GM19043 (cell line): Measurements from ENCODE around the gene XIRP2.
"Not testable (repeated sequence)": the region's sequence is repeated elsewhere in the genome, so short reads cannot be mapped to it uniquely, and the experiment has no call there.

Source experiments
- ATAC-seq: cut with Tn5 transposase; IDR thresholded peaks from one replicate; pipeline ENCODE4 v1.9.1; 2021; ENCODE audit warnings: low read depth; ENCODE audit not compliant: unreplicated experiment

The XIRP2 gene

DNA sequence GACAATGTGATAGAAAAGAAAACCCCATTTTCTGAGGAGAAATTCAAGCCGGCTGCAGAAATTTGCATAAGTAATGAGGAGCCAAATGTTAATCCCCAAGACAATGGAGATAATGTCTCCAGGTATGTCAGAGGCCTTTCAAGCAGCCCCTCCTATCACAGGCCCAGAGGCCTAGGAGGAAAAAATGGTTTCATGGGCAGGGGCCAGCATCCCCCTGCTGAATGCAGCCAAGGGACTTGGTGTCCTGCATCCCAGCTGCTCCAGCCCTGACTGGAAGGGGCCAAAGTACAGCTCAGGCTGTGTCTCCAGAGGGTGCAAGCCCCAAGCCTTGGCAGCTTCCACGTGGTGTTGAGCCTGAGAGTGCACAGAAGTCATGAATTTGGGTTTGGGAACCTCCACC is 380.0 kb downstream of the XIRP2 start:
- not testable (repeated sequence) for ATAC-seq

GRCh38 chr2:167271932-167272331 is 383.7 kb downstream of the XIRP2 start:
- no peak for ATAC-seq

GRCh38 chr2:167275046-167275445 is 386.8 kb downstream of the XIRP2 start:
- no peak for ATAC-seq

DNA sequence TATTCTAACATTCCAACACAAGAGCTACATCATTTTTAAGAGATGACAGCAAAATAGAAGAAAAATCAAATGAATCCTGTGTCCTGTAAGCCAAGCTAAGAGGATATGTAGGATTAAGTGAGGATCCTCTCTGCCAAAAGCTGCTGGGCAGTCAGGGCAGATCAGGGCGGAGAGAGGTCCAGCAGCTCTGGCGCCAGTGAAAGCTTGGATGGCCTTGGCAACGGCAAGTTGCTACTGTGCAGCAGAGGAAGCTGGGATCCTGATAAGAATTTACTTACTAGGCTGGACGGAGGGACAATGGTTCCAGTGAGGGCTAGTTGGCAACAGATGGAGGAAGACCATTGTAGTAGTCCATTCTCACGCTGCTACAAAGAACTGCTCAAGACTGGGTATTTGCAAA is 391.5 kb downstream of the XIRP2 start:
- no peak for ATAC-seq

- ATAC-seq, result no peak
Observed at GRCh38 chr2:167287212-167287611, 398.9 kb downstream of the XIRP2 start.

DNA sequence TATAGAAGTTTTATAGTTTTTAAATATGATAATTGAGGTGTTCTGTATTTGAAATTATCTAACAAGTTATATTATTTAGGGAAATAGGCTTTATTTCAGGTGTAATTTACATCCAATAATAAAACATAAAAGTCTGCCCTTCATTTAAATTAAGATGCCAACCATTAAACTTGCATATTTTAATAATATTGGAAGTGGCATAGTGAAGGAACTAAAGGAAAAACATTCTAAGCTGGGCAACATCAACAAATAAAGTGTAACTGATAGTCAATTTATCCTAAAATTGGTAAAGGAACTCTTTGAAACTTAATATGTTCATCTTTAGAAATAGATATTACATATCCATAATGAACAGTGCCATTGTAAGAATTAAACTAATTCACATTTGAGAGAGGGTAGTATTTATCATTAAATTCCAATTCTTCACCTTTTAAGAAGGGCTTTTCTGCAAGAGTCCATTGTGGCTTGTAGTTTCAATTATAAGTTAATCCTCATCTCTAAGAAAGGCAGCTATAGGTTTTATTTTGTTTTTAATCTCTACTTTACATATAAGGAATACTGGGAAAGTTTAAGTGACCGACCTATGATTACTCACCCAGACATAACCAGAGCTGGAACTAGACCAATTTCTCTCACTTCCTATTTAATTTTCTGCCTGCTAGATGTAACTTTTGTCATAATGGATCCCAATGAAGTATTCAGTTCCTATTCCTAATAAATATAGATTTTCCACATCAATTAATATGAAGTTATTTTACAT is 401.6 kb downstream of the XIRP2 start:
- ATAC-seq, result no peak

DNA sequence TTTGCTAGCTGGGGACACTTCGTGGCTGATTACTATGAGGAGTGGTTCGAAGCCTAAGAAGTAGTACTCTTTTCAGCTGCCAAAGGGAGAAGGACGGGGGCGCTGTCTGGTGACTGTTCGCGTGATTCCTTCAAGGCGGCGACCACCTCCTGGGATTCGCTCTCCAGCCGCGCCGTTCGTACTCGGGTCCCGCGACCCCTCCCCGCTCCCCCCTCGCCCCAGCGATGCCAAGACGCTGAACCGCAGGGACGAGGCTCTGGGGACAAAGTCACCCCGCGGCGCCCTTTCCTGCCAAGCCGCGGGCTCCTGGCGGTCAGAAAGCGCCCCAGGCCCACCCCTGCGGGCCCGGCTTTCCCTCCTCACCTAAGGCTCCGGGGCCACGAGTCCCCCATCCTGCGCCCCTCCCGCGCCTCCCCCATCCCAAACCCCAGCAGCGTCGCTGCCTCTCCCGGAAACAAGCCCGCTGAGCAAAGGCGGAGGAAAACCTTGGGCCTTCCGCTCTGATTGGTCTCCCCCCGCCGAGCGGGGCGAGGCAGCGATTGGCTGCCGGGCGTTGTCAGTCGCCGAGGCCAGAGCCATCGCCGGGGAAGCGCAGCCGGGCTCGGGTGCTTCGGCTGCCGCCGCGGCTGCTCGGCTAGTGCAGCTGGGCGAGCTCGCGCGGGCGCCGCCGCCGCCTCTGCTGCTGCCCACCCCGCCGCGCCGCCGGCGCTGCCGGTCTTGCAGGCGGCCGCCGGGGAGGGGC is 404.3 kb downstream of the XIRP2 start, which contains the start of gene B3GALT1:
B3GALT1 (plus strand) TSS at position 572 of the 742 bp plus-strand sequence.
- ATAC-seq, result peak; percentile 97

DNA sequence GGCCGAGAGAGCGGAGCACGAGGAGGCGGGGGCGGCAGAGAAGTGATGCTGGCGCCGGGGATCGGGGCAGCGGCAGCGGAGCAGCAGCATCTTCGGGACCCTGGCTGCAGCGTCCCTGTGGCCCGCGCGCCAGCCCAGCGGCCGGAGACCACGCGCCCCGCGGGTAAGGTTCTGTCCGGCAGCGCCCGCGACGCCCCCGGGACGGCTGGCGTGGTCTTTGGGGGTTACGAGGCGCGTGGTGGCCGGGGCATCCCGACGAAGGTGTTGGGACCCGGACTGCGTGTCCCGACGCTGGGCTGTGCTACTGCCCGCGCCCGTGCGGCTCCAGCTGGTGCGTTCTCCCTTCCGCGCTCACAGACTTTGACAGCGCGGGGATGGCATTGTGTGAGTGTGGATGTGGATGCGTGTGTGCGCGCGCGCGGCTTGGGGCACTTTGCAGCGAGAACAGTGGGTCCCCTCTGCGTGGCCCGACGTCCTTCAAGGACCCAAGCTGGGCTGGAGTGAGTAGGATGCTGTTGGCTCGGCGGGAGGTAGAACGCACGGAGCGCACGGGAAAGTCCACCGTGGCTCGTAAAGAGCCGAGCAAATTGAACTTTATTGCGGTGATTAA is 405.0 kb downstream of the XIRP2 start:
- peak; percentile 6 for ATAC-seq

- no peak for ATAC-seq
Observed at GRCh38 chr2:167293943-167294775, 405.9 kb downstream of the XIRP2 start.

GRCh38 chr2:167294776-167295140 is 406.5 kb downstream of the XIRP2 start:
- no peak for ATAC-seq

GRCh38 chr2:167297292-167297691 is 409.0 kb downstream of the XIRP2 start:
- ATAC-seq, result no peak

- no peak for ATAC-seq
Observed at GRCh38 chr2:167298017-167298416, 409.7 kb downstream of the XIRP2 start.
